GM21515 (cell line): ENCODE results near the gene SYT12.

Source experiments
- ATAC-seq: cut with Tn5 transposase; IDR thresholded peaks from one replicate; pipeline ENCODE4 v1.9.1; 2021; ENCODE audit not compliant: unreplicated experiment

SYT12 gene

DNA sequence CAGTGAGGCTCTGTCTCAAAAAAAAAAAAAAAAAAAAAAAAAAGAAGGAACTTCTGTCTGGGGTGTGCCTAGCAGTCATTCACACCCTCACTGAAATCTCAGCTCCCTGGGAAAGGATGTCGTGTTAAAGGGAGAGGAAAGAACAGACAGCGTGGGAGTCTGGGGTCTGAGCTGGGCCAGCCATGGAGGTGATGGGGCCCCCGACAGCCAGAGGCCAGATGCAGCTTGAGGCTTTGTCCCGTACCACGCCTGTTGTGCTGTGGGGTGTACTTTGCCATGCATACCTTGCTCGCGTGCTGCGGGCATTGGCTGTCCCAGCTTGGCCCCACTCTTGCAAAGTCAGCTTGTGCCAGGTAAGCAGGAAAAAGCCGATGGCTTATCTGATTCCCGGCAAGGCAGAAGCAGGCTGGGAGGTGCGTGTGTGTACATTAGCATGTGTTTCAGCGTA lies 4.6 kb downstream of the SYT12 start:
- ATAC-seq = peak; percentile 22

- peak; percentile 59 for ATAC-seq
These were observed 5.1 kb downstream of the SYT12 start for GRCh38 chr11:67027943-67028542.

GRCh38 chr11:67029146-67029545 lies 6.2 kb downstream of the SYT12 start:
- no peak for ATAC-seq

- ATAC-seq = no peak
These were observed 8.0 kb downstream of the SYT12 start for GRCh38 chr11:67030976-67031375.

DNA sequence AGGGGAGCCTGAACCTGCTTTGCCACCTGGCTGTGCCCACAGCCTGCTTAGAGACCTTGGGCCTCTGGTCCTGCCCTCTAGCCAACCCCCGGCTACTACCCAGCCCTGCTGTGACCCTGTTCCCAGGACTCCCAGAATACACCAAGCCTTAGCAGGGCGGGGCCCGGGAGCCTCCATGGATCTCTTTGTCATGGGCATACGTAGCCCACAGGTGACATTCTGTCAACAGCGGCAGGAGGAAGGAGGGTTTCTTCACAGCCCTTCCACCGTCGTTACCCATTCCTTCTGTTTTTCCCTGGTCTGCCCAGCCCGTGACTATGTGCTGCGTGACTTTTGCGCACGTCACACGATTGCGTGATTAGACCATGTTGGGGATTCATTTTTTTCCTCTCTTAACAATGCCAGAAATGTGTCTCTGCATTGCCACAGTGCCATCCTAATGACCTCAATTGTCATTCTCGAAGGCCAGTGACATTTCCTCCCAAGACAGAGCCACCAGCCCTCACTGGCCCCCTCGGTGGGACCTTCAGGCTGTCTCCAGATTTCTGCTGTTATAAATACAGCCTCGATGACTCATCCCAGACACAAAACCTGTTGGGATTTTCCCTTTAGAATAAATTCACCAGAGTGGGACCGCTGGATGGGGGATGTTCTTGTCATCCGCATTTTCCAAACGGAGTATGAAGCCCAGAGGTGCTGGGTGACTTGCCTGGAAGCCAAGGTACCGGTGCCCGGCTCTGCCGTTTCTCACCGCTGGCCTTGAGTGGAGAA lies 9.0 kb downstream of the SYT12 start:
- ATAC-seq = no peak

GRCh38 chr11:67032830-67033551 lies 10.1 kb downstream of the SYT12 start:
- no peak for ATAC-seq

GRCh38 chr11:67033661-67034166 lies 10.8 kb downstream of the SYT12 start:
- no peak for ATAC-seq

GRCh38 chr11:67034350-67034749 lies 11.4 kb downstream of the SYT12 start:
- no peak for ATAC-seq

DNA sequence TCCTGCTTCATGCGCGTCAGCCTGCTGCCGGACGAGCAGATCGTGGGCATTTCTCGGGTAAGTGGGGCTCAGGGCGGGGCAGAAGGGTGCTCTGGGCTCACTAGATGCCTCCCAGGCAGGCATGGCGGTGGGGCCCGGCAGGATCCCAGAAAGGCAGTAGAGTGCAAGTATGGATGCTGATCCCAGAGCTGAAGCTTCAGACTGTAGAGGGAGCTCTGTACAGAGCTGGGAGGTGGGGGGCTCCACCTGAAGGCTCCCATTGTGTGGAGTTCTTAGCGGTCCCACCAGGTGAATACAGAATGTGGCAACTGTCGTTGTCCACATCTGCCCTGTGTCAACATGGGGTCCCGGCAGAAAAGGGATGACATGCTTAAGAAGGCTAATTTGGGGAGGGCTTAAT lies 17.2 kb downstream of the SYT12 start:
- no peak for ATAC-seq

- no peak for ATAC-seq
These were observed 18.7 kb downstream of the SYT12 start for GRCh38 chr11:67041602-67042001.

- no peak for ATAC-seq
These were observed 20.8 kb downstream of the SYT12 start for GRCh38 chr11:67043572-67044349.

DNA sequence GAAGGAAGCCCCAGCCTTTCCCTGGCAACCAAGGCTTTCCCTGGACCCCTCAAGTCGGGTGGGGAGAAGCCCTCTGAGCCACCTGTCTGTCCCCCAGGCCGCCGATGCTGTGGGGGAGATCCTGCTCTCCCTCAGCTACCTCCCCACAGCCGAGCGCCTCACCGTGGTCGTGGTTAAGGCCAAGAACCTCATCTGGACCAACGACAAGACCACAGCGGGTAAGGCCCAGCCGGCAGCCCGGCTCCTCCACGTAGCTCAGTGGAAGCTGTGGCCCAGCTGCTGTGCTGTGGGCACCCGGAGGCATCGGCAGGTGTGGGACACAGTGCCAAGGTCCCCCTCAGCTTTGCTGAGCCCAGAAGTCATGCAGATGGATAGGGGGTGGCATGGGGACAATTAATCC lies 21.6 kb downstream of the SYT12 start:
- ATAC-seq = no peak

- no peak for ATAC-seq
These were observed 22.4 kb downstream of the SYT12 start for GRCh38 chr11:67045314-67045713.

- no peak for ATAC-seq
These were observed 25.7 kb downstream of the SYT12 start for GRCh38 chr11:67048515-67049130.

DNA sequence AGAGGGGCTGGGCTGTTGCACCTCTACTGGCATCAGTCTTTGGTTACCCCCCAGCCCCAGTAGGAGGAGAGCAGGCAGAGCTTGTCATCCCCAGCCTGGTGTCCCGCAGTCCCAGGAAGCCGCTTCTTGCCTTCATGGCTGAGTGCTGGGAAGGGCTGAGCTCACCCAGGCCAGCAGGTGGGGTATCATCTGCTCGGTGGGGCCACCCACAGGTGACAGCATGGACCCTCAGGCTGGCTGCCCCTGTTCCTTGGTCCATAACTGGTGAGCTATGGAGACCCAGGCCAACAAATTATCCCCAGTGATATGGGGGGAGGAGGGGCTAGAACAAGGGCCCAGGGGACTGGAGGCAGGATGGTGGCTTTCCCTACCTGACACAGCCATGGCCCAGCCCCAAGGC lies 27.2 kb downstream of the SYT12 start:
- no peak for ATAC-seq

GRCh38 chr11:67051180-67051893 lies 28.4 kb downstream of the SYT12 start:
- no peak for ATAC-seq

- no peak for ATAC-seq
These were observed 29.1 kb downstream of the SYT12 start for GRCh38 chr11:67051945-67052488.

GRCh38 chr11:67052891-67053290 lies 30.0 kb downstream of the SYT12 start:
- ATAC-seq = no peak

- no peak for ATAC-seq
These were observed 31.0 kb downstream of the SYT12 start for GRCh38 chr11:67053896-67054329.
